PC-3 (cell line): ENCODE measurements around the gene SNX32. TPM values are rescaled to one million over a fixed set of nuclear protein-coding genes. Genes with fewer than 3 reads are reported as not detected.

Source experiments
- ATAC-seq: fragments of 200-7000 bp; cut with Tn5 transposase; 2 replicates; pipeline ENCODE4 v1.9.1; 2020; ENCODE audit warnings: mild to moderate bottlenecking, moderate library complexity
- BruUV-seq: library from RNA; stranded (reverse); fragments of 400-500 nt; replicated peaks from 2 replicates; lab custom pipeline; 2021; lab: Mats Ljungman, UMichigan
- CTCF ChIA-PET: fragments of 300-600 bp; sonication (Branson Sonifier 250); formaldehyde crosslinking; loops from one replicate; lab custom pipeline; 2022; ENCODE audit warnings: antibody characterized with exemption; lab: Charles Lee
- POLR2A ChIA-PET: fragments of 300-600 bp; sonication (Branson Sonifier 250); formaldehyde crosslinking; loops from one replicate; lab custom pipeline; 2022; ENCODE audit warnings: antibody characterized with exemption; ENCODE audit not compliant: unreplicated experiment; lab: Charles Lee
- DNase-seq: peaks from one replicate; pipeline ENCODE4 v3.0.0-alpha.2; 2015
- H2AFZ ChIP-seq: fragments of 300-600 bp; sonication (generic); 2 replicates; pipeline ENCODE4 v1.6.0; 2016; ENCODE audit warnings: antibody characterized with exemption, low read length
- H3F3A ChIP-seq: fragments of 300-600 bp; sonication (generic); one replicate; pipeline ENCODE4 v1.6.0; 2017; ENCODE audit warnings: antibody characterized with exemption, low read length, control low read depth, mild to moderate bottlenecking; ENCODE audit not compliant: unreplicated experiment
- H3K27ac ChIP-seq: fragments of 300-600 bp; sonication (generic); 2 replicates; pipeline ENCODE4 v1.5.1; 2016; ENCODE audit warnings: mild to moderate bottlenecking, low read length
- H3K27me3 ChIP-seq: fragments of 300-600 bp; sonication (generic); 2 replicates; pipeline ENCODE4 v1.6.1; 2016; ENCODE audit warnings: low read length, mixed read lengths
- H3K36me3 ChIP-seq: fragments of 300-600 bp; sonication (generic); 2 replicates; pipeline ENCODE4 v1.6.1; 2016; ENCODE audit warnings: low read depth, mixed run types, low read length, mixed read lengths
- H3K4me1 ChIP-seq: fragments of 300-600 bp; sonication (generic); 2 replicates; pipeline ENCODE4 v1.5.1; 2016; ENCODE audit warnings: low read length; ENCODE audit not compliant: insufficient read depth
- H3K4me2 ChIP-seq: fragments of 300-600 bp; sonication (generic); 2 replicates; pipeline ENCODE4 v1.6.0; 2016; ENCODE audit warnings: low read length
- H3K4me3 ChIP-seq: fragments of 300-600 bp; sonication (generic); 2 replicates; pipeline ENCODE4 v1.5.1; 2016; ENCODE audit warnings: mild to moderate bottlenecking, low read length, mixed read lengths
- H3K79me2 ChIP-seq: fragments of 300-600 bp; sonication (generic); 2 replicates; pipeline ENCODE4 v1.6.1; 2017; ENCODE audit warnings: low read length, mixed read lengths
- H3K9ac ChIP-seq: fragments of 300-600 bp; sonication (generic); 2 replicates; pipeline ENCODE4 v1.6.0; 2016; ENCODE audit warnings: mild to moderate bottlenecking, low read length
- H3K9me2 ChIP-seq: fragments of 300-600 bp; sonication (generic); replicated peaks from 2 replicates; pipeline ENCODE4 v1.6.1; 2016; ENCODE audit warnings: mixed run types, low read length, mixed read lengths
- H3K9me3 ChIP-seq: fragments of 300-600 bp; sonication (generic); 2 replicates; pipeline ENCODE4 v1.6.1; 2016; ENCODE audit warnings: low read length, mixed read lengths
- H4K20me1 ChIP-seq: fragments of 300-600 bp; sonication (generic); 2 replicates; pipeline ENCODE4 v1.6.1; 2016; ENCODE audit warnings: low read length, mixed read lengths
- CTCF ChIP-seq: fragments of 300-600 bp; sonication (generic); conservative IDR thresholded peaks from 2 replicates; pipeline ENCODE4 v1.5.1; 2017; ENCODE audit warnings: antibody characterized with exemption, low read depth, mild to moderate bottlenecking, low read length
- EZH2 ChIP-seq: fragments of 300-600 bp; sonication (generic); IDR thresholded peaks from one replicate; pipeline ENCODE4 v1.6.1; 2017; ENCODE audit warnings: antibody characterized with exemption, mild to moderate bottlenecking, low read length; ENCODE audit not compliant: unreplicated experiment
- EZH2phosphoT487 ChIP-seq: fragments of 300-600 bp; sonication (generic); IDR thresholded peaks from 2 replicates; pipeline ENCODE4 v1.6.1; 2018; ENCODE audit warnings: mild to moderate bottlenecking, antibody characterized with exemption, low read length, borderline replicate concordance
- intact Hi-C: fragments of 100-400 bp; cut with micrococcal nuclease; formaldehyde crosslinking; loops from 2 replicates; pipeline ENCODE4 v1.9.0; 2023
- total RNA-seq: library from RNA; depleted of rRNA; stranded (reverse); fragments of >200 nt; gene quantifications from 2 replicates; pipeline ENCODE4 v1.2.3, GENCODE V29; 2014

The SNX32 gene
- total RNA-seq, 1 experiment from 2014 or later = not detected

- BruUV-seq = no TSS peak
- peaks cover 30% of the 10 kb centered on the region for H3K4me1 ChIP-seq
- POLR2A ChIA-PET = interaction anchor here (0.6 kb wide), 1 partner anchor 27 kb away, joined by 4 read pairs; no protein-coding TSS in a partner anchor
- TF ChIP-seq EZH2 (no peak), CTCF (no peak), EZH2phosphoT487 (no peak)
- H3K4me3 ChIP-seq = no peak overlapping the region
- no peaks in the 10 kb centered on the region for H3K27me3 ChIP-seq
- no peaks in the 10 kb centered on the region for H3K9me3 ChIP-seq
- DNase-seq = no peak
- no peak overlapping the region for H3K9ac ChIP-seq
- H4K20me1 ChIP-seq = no peaks in the 10 kb centered on the region
- H3K27ac ChIP-seq = no peak overlapping the region
- CTCF ChIA-PET = interaction anchor here (0.5 to 2.0 kb wide), 9 partner anchors 16 to 384 kb away, joined by 3 to 14 read pairs (median 5); partner anchors contain the start of gene MUS81
- H3K79me2 ChIP-seq = peaks cover 36% of the 10 kb centered on the region
- peaks cover 7% of the 10 kb centered on the region for H3F3A ChIP-seq
- no peak overlapping the region for H3K4me2 ChIP-seq
- no peaks in the 10 kb centered on the region for H3K9me2 ChIP-seq
- H3K36me3 ChIP-seq = peaks cover 37% of the 10 kb centered on the region
- intact Hi-C loops = no loop called here
- ATAC-seq = no peak
- H2AFZ ChIP-seq = no peak overlapping the region
Observed at GRCh38 chr11:65885231-65885630, 51.5 kb downstream of the SNX32 start.

GRCh38 chr11:65885808-65886536, 52.2 kb downstream of the SNX32 start:
- Histone ChIP-seq H3K9me2 (no peaks in the 10 kb centered on the region), H3K9me3 (no peaks in the 10 kb centered on the region), H3K36me3 (peaks cover 37% of the 10 kb centered on the region), H3K27me3 (no peaks in the 10 kb centered on the region), H3K4me3 (no peak overlapping the region), H2AFZ (no peak overlapping the region), H3K79me2 (peaks cover 36% of the 10 kb centered on the region), H3F3A (peaks cover 7% of the 10 kb centered on the region), H3K9ac (no peak overlapping the region), H3K4me1 (peaks cover 31% of the 10 kb centered on the region), H3K27ac (no peak overlapping the region), H3K4me2 (peak overlapping the region; percentile 96; the same call in 1 of the 2 replicates), H4K20me1 (no peaks in the 10 kb centered on the region)
- no TSS peak for BruUV-seq
- ChIA-PET CTCF (interaction anchor here (0.6 to 2.0 kb wide), 3 partner anchors 26 to 159 kb away, joined by 3 to 14 read pairs (median 9); partner anchors contain the start of gene MUS81), POLR2A (no interaction called here)
- TF ChIP-seq EZH2phosphoT487 = no peak
- no peak for TF ChIP-seq CTCF
- no peak for TF ChIP-seq EZH2
- ATAC-seq = no peak
- intact Hi-C loops = no loop called here
- DNase-seq = no peak
